ENCODE measurements around the gene MPPED2.

Gene MPPED2

GRCh38 chr11:30502305-30502704, 83.8 kb downstream of the MPPED2 start:
- Histone ChIP-seq H3K9me2 (replicated peaks; ENCODE audit: insufficient read depth, low read length) (no peaks in the 10 kb centered on the region), H3K4me1 (ENCODE audit: low read length) (no peaks in the 10 kb centered on the region), H2AFZ (ENCODE audit: low read length) (no peak overlapping the region), H3K79me2 (ENCODE audit: low read length) (no peaks in the 10 kb centered on the region), H3K36me3 (replicated peaks; ENCODE audit: insufficient read depth, low read length) (no peaks in the 10 kb centered on the region), H3K9me3 (replicated peaks; ENCODE audit: insufficient read depth, low read length) (no peaks in the 10 kb centered on the region), H3K4me3 (ENCODE audit: low read length) (no peak overlapping the region), H3F3A (ENCODE audit: insufficient read depth, low read length) (no peaks in the 10 kb centered on the region), H3K9ac (ENCODE audit: low read length) (no peak overlapping the region), H3K4me2 (ENCODE audit: low read depth, low read length) (no peak overlapping the region), H3K27ac (ENCODE audit: low read length) (no peak overlapping the region), H3K27me3 (replicated peaks; ENCODE audit: insufficient read depth, low read length) (no peaks in the 10 kb centered on the region), H4K20me1 (ENCODE audit: insufficient read depth, low read length) (no peaks in the 10 kb centered on the region)
- no peak for DNase-seq
- TF ChIP-seq EZH2 (optimal IDR thresholded peaks at IDR 0.05; ENCODE audit: low read depth, low read length) (no peak), EZH2phosphoT487 (IDR thresholded peaks at IDR 0.05; ENCODE audit: low read length) (no peak)
- TF ChIP-seq, protein P1, sequence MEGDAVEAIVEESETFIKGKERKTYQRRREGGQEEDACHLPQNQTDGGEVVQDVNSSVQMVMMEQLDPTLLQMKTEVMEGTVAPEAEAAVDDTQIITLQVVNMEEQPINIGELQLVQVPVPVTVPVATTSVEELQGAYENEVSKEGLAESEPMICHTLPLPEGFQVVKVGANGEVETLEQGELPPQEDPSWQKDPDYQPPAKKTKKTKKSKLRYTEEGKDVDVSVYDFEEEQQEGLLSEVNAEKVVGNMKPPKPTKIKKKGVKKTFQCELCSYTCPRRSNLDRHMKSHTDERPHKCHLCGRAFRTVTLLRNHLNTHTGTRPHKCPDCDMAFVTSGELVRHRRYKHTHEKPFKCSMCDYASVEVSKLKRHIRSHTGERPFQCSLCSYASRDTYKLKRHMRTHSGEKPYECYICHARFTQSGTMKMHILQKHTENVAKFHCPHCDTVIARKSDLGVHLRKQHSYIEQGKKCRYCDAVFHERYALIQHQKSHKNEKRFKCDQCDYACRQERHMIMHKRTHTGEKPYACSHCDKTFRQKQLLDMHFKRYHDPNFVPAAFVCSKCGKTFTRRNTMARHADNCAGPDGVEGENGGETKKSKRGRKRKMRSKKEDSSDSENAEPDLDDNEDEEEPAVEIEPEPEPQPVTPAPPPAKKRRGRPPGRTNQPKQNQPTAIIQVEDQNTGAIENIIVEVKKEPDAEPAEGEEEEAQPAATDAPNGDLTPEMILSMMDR (IDR thresholded peaks at IDR 0.05; ENCODE audit: low read length): no peak

GRCh38 chr11:30501744-30502143, 84.4 kb downstream of the MPPED2 start:
- H3K27me3 ChIP-seq (replicated peaks; ENCODE audit: insufficient read depth, low read length): no peaks in the 10 kb centered on the region
- no peak for DNase-seq

DNA sequence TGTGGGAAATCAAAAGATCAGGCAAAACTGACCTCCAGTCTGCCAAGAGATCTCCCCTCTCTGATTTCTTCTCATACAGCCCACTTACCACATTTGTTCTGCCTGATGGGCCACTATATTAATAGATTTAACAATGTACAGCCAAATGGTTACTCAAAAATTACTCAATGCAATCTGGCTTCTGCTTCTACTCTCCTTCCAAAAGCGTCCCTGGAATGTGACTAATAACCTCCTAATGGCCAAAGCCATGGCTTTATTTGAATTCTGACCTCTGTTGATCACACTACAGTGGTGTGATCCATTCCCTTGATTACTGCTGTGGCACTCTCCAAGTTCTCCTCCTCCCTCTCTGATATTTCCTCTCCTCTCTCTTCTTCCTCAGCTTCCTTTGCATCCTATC, 86.2 kb downstream of the MPPED2 start:
- Histone ChIP-seq H3K9me3 (replicated peaks; ENCODE audit: insufficient read depth, low read length) (no peaks in the 10 kb centered on the region), H3K4me2 (ENCODE audit: low read depth, low read length) (no peak overlapping the region), H3K27ac (ENCODE audit: low read length) (no peak overlapping the region), H3K9ac (ENCODE audit: low read length) (no peak overlapping the region), H3K36me3 (replicated peaks; ENCODE audit: insufficient read depth, low read length) (no peaks in the 10 kb centered on the region), H2AFZ (ENCODE audit: low read length) (no peak overlapping the region), H3F3A (ENCODE audit: insufficient read depth, low read length) (no peaks in the 10 kb centered on the region), H3K9me2 (replicated peaks; ENCODE audit: insufficient read depth, low read length) (no peaks in the 10 kb centered on the region), H3K79me2 (ENCODE audit: low read length) (no peaks in the 10 kb centered on the region), H3K27me3 (replicated peaks; ENCODE audit: insufficient read depth, low read length) (no peaks in the 10 kb centered on the region), H4K20me1 (ENCODE audit: insufficient read depth, low read length) (no peaks in the 10 kb centered on the region), H3K4me3 (ENCODE audit: low read length) (no peak overlapping the region), H3K4me1 (ENCODE audit: low read length) (no peaks in the 10 kb centered on the region)
- no peak for DNase-seq
- no peak for TF ChIP-seq EZH2phosphoT487 (IDR thresholded peaks at IDR 0.05; ENCODE audit: low read length)
- no peak for TF ChIP-seq EZH2 (optimal IDR thresholded peaks at IDR 0.05; ENCODE audit: low read depth, low read length)
- TF ChIP-seq, protein P1 (IDR thresholded peaks at IDR 0.05; ENCODE audit: low read length): no peak

More at GRCh38 chr11:30501744-30502143, 84.4 kb downstream of the MPPED2 start:
- Histone ChIP-seq H3K9me2 (replicated peaks; ENCODE audit: insufficient read depth, low read length) (no peaks in the 10 kb centered on the region), H3K4me2 (ENCODE audit: low read depth, low read length) (no peak overlapping the region), H2AFZ (ENCODE audit: low read length) (no peak overlapping the region), H4K20me1 (ENCODE audit: insufficient read depth, low read length) (no peaks in the 10 kb centered on the region), H3K9ac (ENCODE audit: low read length) (no peak overlapping the region), H3K27ac (ENCODE audit: low read length) (no peak overlapping the region), H3K9me3 (replicated peaks; ENCODE audit: insufficient read depth, low read length) (no peaks in the 10 kb centered on the region), H3F3A (ENCODE audit: insufficient read depth, low read length) (no peaks in the 10 kb centered on the region), H3K79me2 (ENCODE audit: low read length) (no peaks in the 10 kb centered on the region), H3K4me3 (ENCODE audit: low read length) (no peak overlapping the region), H3K36me3 (replicated peaks; ENCODE audit: insufficient read depth, low read length) (no peaks in the 10 kb centered on the region), H3K4me1 (ENCODE audit: low read length) (no peaks in the 10 kb centered on the region)
- TF ChIP-seq EZH2phosphoT487 (IDR thresholded peaks at IDR 0.05; ENCODE audit: low read length) (no peak), EZH2 (optimal IDR thresholded peaks at IDR 0.05; ENCODE audit: low read depth, low read length) (no peak)
- TF ChIP-seq, protein P1 (IDR thresholded peaks at IDR 0.05; ENCODE audit: low read length): no peak
